Cardiac septum (tissue), 1 donor: ENCODE data around the gene CENPP. TPM values are rescaled to one million over a fixed set of nuclear protein-coding genes. Genes with fewer than 3 reads are reported as not detected.
"Not testable (repeated sequence)": the region's sequence is repeated elsewhere in the genome, so short reads cannot be mapped to it uniquely, and the experiment has no call there.

Experiments
- DNase-seq: peaks from one replicate; pipeline ENCODE4 v3.0.0-alpha.2; 2020; ENCODE audit warnings: low spot score
- intact Hi-C: fragments of 100-400 bp; cut with DNase I; formaldehyde crosslinking; loops from one replicate; pipeline ENCODE4 v1.14.0; 2022
- total RNA-seq: library from RNA; stranded (reverse); fragmentation: NEBNext Ultra II Directional; extraction: Animal tissue kit (Norgen Biotek cat#: 25700); gene quantifications from one replicate; pipeline ENCODE4 v1.2.1, GENCODE V29; 2021
- donor health status: DM: no; HTN: no; CAD: no.

CENPP gene
- total RNA-seq, 1 donor from 2014 or later, result 3.5 TPM

DNA sequence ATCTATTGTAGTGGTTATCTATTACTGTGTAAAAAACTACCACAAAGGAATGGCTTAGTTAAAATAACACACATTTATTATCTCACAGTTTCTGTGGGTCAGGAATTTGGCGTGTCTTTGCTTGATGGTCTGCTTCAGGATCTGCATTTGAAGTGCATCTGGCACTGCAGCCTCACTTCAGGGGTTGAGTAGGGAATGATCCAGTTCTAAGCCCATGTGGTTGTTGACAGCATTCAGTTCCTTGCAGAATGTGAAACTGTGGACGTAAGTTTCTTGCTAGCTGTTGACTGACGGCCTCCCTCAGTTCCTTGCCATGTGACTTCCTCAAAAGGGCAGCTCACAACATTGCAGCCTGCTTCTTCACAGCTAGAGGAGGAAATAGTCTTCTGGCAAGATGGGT is 80.7 kb downstream of the CENPP start:
- intact Hi-C loops, result no loop called here
- no peak for DNase-seq

DNA sequence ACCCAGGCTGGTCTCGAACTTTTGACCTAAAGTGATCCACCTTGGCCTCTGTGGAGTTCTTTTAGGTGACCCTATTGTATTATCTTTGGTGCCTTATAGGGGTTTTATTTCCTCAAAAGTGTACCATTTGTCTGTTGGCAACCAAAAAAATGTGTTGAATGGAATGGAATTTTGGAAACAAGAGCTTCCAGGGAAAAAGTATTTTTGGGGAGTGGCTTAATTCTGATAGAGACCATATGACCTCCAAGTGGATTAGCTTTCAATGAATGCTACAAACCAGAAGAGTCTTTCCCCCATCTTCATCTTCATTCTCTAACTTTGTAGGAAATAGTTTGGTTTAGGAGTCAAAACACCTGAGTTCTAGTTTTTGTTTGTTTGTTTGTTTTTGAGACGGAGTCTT is 82.1 kb downstream of the CENPP start:
- intact Hi-C loops, result no loop called here
- DNase-seq, result no peak

DNA sequence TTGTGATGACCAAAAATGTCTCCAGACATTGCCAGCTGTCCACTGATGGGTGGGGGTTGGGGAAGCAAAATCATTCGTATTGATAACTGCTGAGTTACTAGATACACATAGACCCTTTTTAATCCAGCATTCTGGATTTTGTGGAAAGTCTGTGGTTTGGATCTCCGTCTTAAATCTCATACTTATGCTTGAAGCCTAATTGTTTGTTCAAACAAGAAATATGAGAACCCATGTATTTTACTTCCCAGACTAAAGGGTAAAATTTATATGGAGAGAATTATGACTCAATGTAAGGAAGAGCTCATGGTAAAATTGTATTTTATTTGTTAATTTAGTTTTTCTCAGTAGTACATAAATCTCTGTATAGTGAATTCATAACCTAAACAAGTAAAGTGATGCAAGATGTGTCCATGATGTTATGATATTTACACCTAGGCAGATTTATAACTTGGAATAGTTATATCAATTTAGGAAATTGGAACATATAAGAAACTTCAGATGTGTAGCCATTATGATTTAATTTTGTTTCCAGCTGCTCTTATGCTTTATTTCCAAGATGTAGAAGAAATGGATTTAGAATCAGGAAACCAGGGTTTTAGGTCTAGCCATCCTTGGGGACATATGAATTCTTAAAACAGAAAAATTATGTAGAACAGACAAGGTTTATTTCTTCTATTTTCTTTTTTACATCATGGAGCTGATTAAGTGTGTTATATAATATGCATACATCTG is 83.2 kb downstream of the CENPP start:
- DNase-seq, result no peak
- intact Hi-C loops, result no loop called here

DNA sequence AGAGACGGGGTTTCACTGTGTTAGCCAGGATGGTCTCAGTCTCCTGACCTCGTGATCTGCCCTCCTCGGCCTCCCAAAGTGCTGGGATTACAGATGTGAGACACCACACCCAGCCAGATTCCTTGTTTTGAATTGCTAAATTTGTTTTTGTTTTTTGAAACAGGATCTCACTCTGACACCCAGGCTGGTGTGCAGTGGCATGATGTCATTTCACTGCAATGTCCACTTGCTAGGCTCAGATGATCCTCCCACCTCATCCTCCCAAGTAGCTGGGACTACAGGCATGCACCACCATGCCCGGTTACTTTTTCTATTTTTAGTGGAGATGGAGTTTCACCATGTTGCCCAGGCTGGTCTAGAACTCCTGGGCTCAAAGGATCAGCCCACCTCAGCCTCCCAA is 85.4 kb downstream of the CENPP start:
- intact Hi-C loops, result not testable (repeated sequence)

DNA sequence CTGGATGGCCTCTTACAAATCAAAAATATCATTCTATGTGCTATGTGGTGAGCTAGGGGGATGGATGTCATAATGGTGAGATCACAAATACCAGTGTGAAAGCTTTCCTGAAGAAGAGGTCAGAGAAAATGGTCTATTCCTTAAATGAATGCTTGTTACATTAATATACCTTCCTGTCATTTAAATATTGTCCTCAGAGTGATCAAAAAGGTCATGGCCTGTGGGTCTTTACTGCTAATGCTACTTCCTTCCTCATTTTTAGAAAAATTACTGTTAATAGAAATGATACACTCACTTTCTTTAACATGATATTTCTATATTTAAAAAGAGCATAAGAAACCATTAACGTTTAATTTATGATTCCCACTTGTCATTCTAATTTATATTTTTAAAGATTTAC is 88.8 kb downstream of the CENPP start:
- no peak for DNase-seq
- intact Hi-C loops, result no loop called here

More for the DNA sequence above, 85.4 kb downstream of the CENPP start:
- not testable (repeated sequence) for DNase-seq

DNA sequence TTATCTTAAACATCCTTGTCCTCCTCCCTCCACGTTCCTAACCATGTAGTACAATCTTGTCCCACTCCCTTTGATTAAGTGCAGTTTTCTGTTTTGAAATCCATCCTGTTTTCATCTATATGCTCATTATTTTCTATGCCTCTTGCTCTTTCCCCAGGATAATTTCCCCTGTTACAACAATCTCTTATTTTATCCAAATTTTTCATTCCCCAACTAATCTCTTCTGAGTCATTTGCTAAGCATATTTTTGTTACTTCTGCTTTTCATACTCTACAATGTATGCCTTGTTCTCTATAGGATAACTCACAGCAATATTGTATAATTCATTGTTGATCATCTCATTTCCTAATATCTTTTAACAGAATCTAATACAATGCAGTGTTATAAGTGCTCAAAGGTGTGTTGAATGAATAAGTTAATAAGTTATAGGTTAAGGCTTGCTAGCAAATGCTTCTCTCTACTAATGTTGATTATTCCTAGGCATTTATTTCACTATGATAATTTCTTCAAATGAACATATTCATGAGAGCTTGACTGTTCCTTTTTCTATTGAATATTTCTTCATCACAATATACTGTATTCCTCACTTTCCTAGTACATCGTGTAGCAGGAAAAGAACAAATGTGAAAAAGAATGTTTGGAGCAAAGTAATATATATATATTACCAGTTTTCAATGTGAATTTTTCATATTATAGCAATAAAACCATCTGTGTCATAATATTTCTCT is 97.0 kb downstream of the CENPP start:
- no peak for DNase-seq

DNA sequence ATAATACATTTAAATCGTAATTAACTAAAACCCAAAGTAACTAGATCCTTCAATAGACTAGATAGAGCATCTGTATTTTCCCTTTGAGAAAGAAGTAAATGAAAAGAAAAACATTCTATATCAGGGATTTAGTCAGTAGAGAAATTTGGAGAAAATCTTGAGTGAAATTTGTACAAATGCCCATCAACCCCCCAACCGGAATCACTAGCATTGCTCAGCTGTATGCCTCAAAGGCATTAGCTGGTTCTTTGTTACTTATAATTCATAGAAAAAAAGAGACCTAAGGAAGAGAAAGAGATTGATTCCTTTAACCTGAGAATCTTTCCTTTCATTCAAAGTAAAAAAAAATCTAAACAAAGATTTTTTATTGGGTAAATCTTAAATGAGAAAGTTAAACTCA is 97.9 kb downstream of the CENPP start:
- intact Hi-C loops, result no loop called here
- DNase-seq, result no peak

More for the DNA sequence above, 97.0 kb downstream of the CENPP start:
- intact Hi-C loops, result no loop called here

DNA sequence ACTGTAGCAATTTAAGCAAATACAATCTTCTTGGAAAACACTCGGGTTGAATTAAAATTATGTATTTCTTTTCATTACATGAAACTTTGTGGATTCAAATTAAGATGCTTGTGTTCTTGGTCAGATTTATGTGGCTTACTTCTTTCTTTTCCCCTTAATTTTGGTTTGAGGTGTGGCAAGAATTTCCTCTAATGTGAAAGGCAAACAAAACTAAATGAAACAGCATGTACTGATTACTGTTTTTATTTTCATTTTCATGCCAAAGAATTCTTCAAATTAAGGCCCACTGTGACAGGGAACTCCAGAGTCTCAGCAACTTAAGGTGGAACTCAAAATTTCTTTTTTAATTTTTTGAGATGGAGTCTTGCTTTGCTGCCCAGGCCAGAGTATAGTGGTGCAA is 98.6 kb downstream of the CENPP start, which contains the start of gene OMD:
Gene OMD (minus strand): TSS at position 132 of the 400 bp plus-strand sequence. CDS start 6,913 bp downstream, outside the sequence.
- intact Hi-C loops, result no loop called here
- no peak for DNase-seq

DNA sequence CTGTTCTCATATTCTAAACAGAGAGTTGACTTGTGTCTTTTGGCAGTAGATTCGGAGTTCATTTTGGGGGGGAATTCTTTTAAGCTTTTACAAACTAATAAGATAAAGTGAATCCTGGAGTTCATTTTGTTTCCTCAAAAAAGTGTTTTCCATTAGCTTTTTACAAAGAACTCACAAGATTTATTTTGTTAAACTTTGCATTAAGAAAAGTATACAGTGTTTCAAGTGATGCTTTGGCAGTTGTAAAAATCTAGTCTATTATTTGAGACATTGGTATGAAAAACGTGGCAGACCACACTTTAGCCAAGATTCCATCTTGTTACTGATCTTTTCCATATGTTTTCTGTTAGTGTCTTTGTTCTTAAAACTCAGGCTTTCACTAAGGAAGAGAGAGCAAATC is 99.7 kb downstream of the CENPP start:
- no peak for DNase-seq
- intact Hi-C loops, result no loop called here

DNA sequence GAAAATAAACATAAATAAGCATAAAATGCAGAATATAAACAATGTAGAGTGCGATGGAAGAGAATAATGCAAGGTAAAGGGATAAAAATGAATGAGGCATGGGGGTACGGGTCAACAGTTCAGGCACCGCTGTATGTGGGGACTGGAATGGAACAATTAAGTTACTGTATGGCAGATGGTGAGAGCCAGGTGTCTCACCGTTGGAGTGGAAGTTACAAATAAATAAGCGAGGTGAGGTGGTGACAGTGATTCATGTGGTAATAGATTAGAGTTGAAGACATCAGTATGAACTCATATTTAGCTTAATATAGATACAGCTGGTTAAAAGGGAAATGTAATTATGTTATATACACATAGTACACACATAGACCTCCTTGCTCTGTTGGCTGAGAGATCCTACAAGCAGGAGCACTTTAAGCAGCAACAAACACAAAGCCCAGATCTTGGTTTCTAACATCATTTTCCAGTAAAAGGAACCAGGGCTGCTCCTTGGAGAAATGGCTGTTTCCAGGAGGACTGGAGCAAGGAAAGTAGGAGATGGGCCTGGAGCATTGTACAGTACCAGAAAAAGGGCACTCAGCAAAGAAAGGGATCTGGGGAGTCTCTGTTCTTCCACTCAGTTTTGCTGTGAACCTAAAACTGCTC is 100.9 kb downstream of the CENPP start:
- intact Hi-C loops, result no loop called here

DNA sequence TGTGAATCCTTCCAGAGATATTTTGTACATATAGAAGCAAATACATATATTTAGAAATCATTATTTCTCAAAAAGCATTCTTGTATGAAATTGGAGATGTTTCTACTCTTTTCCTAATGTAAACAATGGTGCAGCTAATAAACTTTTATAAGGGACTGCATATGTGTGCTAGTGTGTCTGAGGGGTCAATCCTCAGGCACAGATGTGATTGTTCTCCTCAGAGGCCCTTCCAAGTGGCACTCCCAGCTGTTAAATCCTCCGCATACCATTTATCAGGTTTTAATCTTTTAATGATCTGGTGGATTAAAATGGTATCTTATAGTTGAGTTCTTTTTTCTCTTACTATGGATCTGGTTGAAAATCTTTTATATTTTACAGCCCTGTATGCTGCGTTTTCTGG is 104.1 kb downstream of the CENPP start:
- intact Hi-C loops, result no loop called here
- DNase-seq, result no peak

More for the DNA sequence above, 100.9 kb downstream of the CENPP start:
- no peak for DNase-seq

DNA sequence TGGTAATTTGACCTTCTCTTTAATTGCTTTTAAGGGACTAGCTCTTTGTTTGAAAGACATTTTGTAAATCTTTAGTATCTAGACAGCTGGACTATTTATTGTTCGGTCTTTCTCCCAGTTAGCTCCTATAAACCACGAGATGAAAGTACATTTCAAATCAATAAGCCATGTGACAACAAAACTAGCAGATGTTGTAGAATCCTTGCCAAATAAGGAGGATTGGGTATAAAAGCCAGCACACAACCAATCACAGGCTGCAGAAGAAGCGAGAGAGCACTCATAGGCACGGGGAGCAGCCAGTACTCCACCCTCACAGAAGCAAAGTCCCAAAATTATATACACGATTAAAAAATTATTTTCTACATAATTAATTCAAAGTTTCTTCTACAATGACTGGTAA is 106.6 kb downstream of the CENPP start:
- DNase-seq, result no peak
- intact Hi-C loops, result no loop called here

DNA sequence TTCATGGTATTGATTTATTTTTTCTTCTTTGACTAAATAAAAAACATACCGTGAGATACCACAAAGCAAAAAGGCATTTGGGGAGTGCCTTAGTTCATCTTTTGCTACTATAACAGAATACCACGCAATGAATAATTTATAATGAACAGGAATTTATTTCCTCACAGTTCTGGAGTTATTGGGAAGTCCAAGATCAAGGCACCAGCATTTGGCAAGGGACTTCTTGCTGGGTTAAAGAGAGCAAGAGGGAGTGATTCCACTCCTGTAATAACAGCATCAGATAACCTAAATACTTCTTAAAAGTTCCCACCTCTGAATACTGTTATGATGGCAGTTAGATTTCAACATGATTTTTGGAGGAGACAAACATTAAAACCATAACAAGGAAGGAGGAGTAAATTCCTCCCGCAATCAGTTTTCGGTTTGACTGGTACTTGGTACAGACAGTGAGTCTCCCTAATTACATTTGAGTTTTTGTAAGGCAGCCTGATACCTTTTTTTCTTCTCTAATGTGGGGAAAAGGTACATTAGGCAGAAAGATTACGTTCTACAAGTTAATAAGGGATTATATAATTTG is 107.3 kb downstream of the CENPP start:
- DNase-seq, result no peak
- intact Hi-C loops, result no loop called here

DNA sequence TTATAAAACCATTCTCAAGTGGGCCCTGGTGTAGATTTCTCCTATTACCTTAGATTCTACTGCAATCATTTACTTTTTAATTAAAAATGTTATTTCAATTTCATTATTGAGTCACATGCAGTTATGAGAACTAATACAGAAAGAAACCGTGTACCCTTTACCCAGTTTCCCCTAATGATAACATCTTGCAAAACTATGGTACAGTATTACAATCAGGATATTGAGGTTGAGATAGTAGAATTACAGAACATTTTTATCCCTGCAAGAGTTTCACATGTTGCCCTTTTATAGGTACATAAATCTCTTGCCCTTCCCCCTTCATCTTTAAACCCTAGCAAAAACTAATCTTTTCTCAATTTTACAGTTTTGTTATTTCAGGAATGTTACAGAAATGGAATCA is 109.5 kb downstream of the CENPP start:
- DNase-seq, result no peak
- intact Hi-C loops, result loop anchor here (5.0 kb wide), 1 partner anchor 93 kb away; no protein-coding TSS in a partner anchor

DNA sequence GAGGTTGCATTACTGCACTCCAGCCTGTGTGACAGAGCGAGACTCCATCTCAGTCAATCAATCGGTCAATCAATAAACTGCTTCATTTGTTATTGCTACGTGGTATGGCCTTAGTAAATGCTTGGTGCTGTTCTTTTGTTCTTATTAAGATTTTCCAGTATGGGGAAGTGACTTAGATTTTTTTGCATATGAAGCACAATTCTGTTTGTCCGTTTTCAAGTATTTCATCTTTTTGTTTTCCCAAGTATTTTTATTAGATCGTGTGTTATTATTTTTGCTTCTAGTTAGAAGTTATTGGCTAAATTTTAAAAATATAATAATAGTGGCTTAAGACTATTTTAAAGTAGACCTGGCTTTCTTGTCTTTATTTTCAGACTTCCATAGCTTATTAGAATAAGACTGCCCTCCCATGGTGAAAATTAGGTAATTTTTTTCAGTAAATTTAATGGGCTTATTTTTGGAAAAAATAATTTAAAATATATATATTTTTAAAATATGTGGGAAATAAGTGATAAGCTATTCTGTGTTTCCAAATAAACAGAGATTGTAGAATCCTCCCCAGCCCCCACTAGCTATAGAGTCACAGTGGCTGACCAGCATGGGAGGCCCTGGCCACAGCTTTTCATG is 113.3 kb downstream of the CENPP start:
- intact Hi-C loops, result loop anchor here (5.0 kb wide), 1 partner anchor 97 kb away; no protein-coding TSS in a partner anchor
- DNase-seq, result no peak

DNA sequence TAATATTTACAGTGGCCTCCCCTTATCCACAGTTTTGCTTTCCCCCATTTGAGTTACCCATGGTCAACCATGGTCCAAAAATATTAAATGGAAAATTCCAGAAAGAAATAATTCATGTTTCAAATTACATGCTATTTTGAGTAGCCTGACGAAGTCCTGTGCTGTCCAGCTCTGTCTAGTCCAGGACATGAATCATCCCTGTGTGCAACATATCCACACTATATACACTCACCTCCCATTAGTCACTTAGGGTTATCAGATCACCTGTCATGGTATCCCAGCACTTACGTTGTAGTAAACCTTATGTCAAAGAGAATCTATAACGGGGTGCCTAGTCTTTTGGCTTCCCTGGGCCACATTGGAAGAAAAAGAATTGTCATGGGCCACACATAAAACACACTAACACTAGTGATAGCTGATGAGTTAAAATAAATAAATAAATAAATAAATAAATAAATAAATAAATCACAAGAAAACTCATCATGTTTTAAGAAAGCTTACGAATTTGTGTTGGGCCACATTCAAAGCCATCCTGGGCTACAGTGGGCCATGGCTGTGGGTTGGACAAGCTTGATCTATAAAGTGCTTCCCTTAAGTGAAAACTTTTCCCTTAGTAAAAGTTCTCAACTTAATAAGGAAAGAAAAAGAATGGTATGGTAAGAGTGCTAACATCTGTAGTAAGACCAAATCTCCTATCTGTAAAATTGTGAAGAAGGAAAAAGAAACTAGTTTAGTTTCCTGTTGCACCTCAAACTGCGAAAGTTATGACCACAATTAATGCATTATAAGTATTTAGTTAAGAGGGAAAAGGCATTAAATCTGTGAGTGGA is 114.4 kb downstream of the CENPP start:
- intact Hi-C loops, result loop anchor here (5.0 kb wide), 1 partner anchor 98 kb away; no protein-coding TSS in a partner anchor
- DNase-seq, result no peak

DNA sequence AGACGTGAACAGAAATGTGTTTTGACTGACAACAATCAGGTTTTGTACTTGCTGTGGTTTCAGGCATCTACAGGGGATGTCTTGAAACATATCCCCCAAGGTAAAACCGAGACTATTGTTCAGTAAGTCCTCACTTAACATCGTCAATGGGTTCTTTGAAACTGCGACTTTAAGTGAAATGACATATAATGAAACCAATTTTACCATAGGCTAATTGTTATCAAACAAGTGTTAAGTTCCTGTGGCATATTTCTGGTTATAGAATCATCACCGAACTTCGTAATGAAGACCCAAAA is 114.9 kb downstream of the CENPP start:
- intact Hi-C loops, result no loop called here
- DNase-seq, result no peak

DNA sequence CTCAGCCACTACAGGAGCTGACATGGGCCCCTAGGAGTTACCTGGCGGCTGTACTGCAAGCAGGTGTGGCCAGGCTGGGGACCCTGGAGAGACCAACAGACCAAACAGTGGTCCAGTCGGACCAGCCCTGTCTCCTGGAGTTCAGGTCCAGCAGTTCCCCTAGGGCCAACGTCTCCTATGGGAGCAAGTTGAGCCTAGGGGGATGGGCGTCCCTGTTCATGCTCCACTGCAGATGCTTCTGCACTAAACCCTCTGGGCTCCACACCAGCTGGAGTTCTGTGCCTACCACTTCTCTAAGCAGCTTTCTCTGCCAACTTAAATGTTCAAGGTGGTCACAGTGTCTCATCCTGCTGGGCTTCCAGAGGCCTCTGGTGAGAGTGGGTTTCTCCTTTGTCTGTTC is 119.1 kb downstream of the CENPP start:
- no peak for DNase-seq
- intact Hi-C loops, result no loop called here

DNA sequence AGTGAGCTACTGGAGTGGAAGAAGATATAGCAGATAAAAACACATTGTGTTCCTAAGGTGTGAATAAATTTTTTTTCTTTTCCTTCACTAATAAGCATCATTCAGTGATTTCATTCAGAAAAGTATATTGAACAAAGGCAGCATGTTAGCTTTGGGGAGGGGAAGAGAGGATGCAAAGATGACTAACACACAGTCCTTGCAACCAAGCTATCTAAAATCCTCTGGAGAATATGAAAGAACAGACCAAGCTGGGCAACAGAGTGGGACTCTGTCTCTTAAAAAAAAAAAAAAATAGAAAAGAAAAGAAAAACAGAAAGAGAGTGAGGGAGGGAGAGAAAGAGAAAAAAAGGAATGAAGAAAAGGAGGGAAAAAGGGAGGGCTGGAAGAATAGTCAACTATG is 120.8 kb downstream of the CENPP start:
- no peak for DNase-seq
- intact Hi-C loops, result no loop called here
